Esophagus muscularis mucosa (tissue), 3 donors: ENCODE measurements around the gene ATL1.

Source experiments
- POLR2A ChIP-seq: fragments of 450-650 bp; IDR thresholded peaks from one replicate; pipeline ENCODE4 v1.6.1; 2017; ENCODE audit warnings: antibody characterized with exemption, moderate library complexity, mild to moderate bottlenecking, low read depth
- TF ChIP-seq, protein P1 (sequence below), 3 experiments: fragments of 200-600 bp in 2 of 3; fragments of 450-650 bp in 1 of 3; sonication (generic) in 2 of 3; IDR thresholded peaks; one replicate each; pipeline ENCODE4 v1.5.1; 2017 to 2019; ENCODE audit warnings: antibody characterized with exemption in 3 of 3, mild to moderate bottlenecking in 2 of 3, moderate library complexity in 1 of 3

DNA sequence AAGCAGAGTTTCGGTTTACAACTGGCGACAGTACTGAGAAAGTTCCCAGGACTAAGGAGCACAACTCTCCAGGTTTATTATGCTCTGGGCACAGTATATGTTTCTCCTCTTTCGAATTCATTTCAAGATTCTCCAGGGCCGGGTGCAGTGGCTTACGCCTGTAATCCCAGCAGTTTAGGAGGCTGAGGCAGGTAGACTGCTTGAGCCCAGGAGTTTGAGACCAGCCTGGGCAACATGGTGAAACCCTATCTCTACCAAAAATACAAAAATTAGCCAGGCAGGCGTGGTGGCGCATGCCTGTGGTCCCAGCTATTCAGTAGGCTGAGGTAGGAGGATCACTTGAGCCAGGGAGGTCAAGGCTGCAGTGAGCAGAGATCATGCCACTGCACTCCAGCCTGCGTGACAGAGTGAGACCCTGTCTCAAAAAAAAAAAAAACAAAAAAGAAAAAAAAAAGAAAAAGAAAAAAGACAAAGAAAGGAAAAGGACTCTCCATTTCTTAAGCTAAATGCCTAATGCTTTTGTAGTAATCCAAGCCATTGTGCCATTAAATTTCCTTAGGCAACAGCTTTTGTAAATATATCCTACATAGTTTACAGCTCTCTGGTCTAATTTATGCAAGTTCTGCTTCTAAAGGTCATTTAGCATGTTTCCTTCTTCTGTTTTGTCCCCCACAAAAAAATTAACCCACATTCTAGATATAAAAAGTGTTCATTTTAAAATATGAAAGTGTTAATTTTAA, 34.8 kb downstream of the ATL1 start:
- TF ChIP-seq, protein P1, sequence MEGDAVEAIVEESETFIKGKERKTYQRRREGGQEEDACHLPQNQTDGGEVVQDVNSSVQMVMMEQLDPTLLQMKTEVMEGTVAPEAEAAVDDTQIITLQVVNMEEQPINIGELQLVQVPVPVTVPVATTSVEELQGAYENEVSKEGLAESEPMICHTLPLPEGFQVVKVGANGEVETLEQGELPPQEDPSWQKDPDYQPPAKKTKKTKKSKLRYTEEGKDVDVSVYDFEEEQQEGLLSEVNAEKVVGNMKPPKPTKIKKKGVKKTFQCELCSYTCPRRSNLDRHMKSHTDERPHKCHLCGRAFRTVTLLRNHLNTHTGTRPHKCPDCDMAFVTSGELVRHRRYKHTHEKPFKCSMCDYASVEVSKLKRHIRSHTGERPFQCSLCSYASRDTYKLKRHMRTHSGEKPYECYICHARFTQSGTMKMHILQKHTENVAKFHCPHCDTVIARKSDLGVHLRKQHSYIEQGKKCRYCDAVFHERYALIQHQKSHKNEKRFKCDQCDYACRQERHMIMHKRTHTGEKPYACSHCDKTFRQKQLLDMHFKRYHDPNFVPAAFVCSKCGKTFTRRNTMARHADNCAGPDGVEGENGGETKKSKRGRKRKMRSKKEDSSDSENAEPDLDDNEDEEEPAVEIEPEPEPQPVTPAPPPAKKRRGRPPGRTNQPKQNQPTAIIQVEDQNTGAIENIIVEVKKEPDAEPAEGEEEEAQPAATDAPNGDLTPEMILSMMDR (IDR thresholded peaks at IDR 0.05), result no peak
- TF ChIP-seq POLR2A, result no peak
